H1 (cell line): ENCODE data around the gene CRYGS. TPM values are rescaled to one million over a fixed set of nuclear protein-coding genes. Genes with fewer than 3 reads are reported as not detected.

Experiments used
- CTCF ChIA-PET: fragments of 300-600 bp; sonication (Branson Sonifier 250); formaldehyde crosslinking; loops from one replicate; lab custom pipeline; 2021; ENCODE audit not compliant: partially characterized antibody; lab: Charles Lee
- POLR2A ChIA-PET: fragments of 300-600 bp; sonication (Branson Sonifier 250); formaldehyde crosslinking; loops from one replicate; lab custom pipeline; 2021; ENCODE audit warnings: inconsistent platforms; ENCODE audit not compliant: partially characterized antibody; lab: Charles Lee
- DNase-seq, 2 experiments: peaks; one replicate each; pipeline versions ENCODE4 v3.0.0 to v3.0.0-alpha.2; 2010 to 2022; ENCODE audit warnings: low spot score in 2 of 2, low read depth in 1 of 2, mixed read lengths in 1 of 2
- FAIRE-seq: peaks from 2 replicates; lab custom pipeline; 2011; peaks lifted over from hg19 to GRCh38; lab: Jason Lieb, UNC
- H2AFZ ChIP-seq: 2 replicates; pipeline ENCODE4 v1.8.1; 2012; ENCODE audit warnings: low read length, inconsistent platforms
- H2AK5ac ChIP-seq: 2 replicates; pipeline ENCODE4 v1.6.1; 2013; ENCODE audit warnings: low read depth, low read length
- H2BK120ac ChIP-seq: replicated peaks from 2 replicates; pipeline ENCODE3; 2013; ENCODE audit warnings: low read depth, low read length, inconsistent platforms
- H2BK12ac ChIP-seq: 2 replicates; pipeline ENCODE4 v1.6.1; 2013; ENCODE audit warnings: low read depth, low read length
- H2BK15ac ChIP-seq: 2 replicates; pipeline ENCODE4 v1.6.1; 2013; ENCODE audit warnings: low read length
- H2BK20ac ChIP-seq: 2 replicates; pipeline ENCODE4 v1.6.1; 2013; ENCODE audit warnings: low read length
- H2BK5ac ChIP-seq: 2 replicates; pipeline ENCODE4 v1.6.1; 2013; ENCODE audit warnings: low read depth, low read length
- H3K14ac ChIP-seq: 2 replicates; pipeline ENCODE4 v1.6.1; 2013; ENCODE audit warnings: inconsistent platforms; ENCODE audit not compliant: insufficient read length
- H3K18ac ChIP-seq: 2 replicates; pipeline ENCODE4 v1.6.1; 2013; ENCODE audit warnings: low read length; ENCODE audit errors: extremely low read depth
- H3K23ac ChIP-seq: 2 replicates; pipeline ENCODE4 v1.6.1; 2013; ENCODE audit warnings: inconsistent platforms; ENCODE audit not compliant: insufficient read length
- H3K23me2 ChIP-seq: 2 replicates; pipeline ENCODE4 v1.6.1; 2013; ENCODE audit warnings: low read depth, low read length
- H3K27ac ChIP-seq: 2 replicates; pipeline ENCODE4 v1.6.1; 2011; ENCODE audit warnings: low read depth, low read length, inconsistent platforms
- H3K27me3 ChIP-seq, 4 experiments: replicated peaks in 1 of 4; 1 replicate in 1 of 4; 2 replicates in 3 of 4; pipeline versions ENCODE4 v1.6.1 to v1.8.1; 2011 to 2013; ENCODE audit warnings: low read length in 3 of 4, mild to moderate bottlenecking in 3 of 4, inconsistent platforms in 2 of 4, mixed read lengths in 2 of 4, moderate library complexity in 1 of 4; ENCODE audit not compliant: control insufficient read depth in 3 of 4, insufficient read depth in 3 of 4; ENCODE audit errors: extremely low read depth in 1 of 4
- H3K36me3 ChIP-seq, 4 experiments: 2 replicates each; pipeline versions ENCODE4 v1.6.1 to v1.8.1; 2011 to 2013; ENCODE audit warnings: mild to moderate bottlenecking in 4 of 4, low read length in 3 of 4, moderate library complexity in 2 of 4, control low read depth in 1 of 4, inconsistent platforms in 1 of 4; ENCODE audit not compliant: insufficient read depth in 4 of 4, control insufficient read depth in 2 of 4
- H3K4ac ChIP-seq: replicated peaks from 2 replicates; pipeline ENCODE3; 2013; ENCODE audit warnings: low read length, low read depth, mixed read lengths, inconsistent platforms; ENCODE audit not compliant: insufficient read length
- H3K4me1 ChIP-seq, 4 experiments: replicated peaks in 1 of 4; 1 replicate in 1 of 4; 2 replicates in 3 of 4; pipeline versions ENCODE4 v1.6.1 to v1.8.1; 2011 to 2013; ENCODE audit warnings: low read length in 3 of 4, inconsistent platforms in 2 of 4, mixed read lengths in 1 of 4; ENCODE audit not compliant: insufficient read depth in 4 of 4, control insufficient read depth in 3 of 4
- H3K4me2 ChIP-seq, 2 experiments: 2 replicates each; pipeline versions ENCODE4 v1.6.1 to v1.8.1; 2011 to 2013; ENCODE audit warnings: low read depth in 2 of 2, low read length in 2 of 2, control low read depth in 1 of 2, inconsistent platforms in 1 of 2, mild to moderate bottlenecking in 1 of 2; ENCODE audit not compliant: insufficient read depth in 1 of 2
- H3K4me3 ChIP-seq, 4 experiments: fragments of 200-600, 300-600 bp in 1 of 4; sonication (generic), shearing (Covaris generic), sonication (Bioruptor Twin) in 1 of 4; 2 replicates each; pipeline versions ENCODE4 v1.5.1 to v1.8.1; 2011 to 2016; ENCODE audit warnings: low read length in 4 of 4, low read depth in 3 of 4, control low read depth in 2 of 4, inconsistent platforms in 2 of 4, mild to moderate bottlenecking in 2 of 4, mixed read lengths in 1 of 4, moderate library complexity in 1 of 4; ENCODE audit not compliant: insufficient read depth in 2 of 4; ENCODE audit errors: extremely low read depth in 1 of 4
- H3K56ac ChIP-seq: replicated peaks from 2 replicates; pipeline ENCODE3; 2013; ENCODE audit warnings: low read depth, mild to moderate bottlenecking, mixed read lengths, low read length, inconsistent platforms; ENCODE audit not compliant: insufficient read length
- H3K79me1 ChIP-seq: 2 replicates; pipeline ENCODE4 v1.6.1; 2013; ENCODE audit warnings: low read depth, low read length, control low read depth
- H3K79me2 ChIP-seq, 2 experiments: 2 replicates each; pipeline versions ENCODE4 v1.6.1 to v1.8.1; 2012 to 2013; ENCODE audit warnings: low read length in 2 of 2, mild to moderate bottlenecking in 2 of 2, inconsistent platforms in 1 of 2; ENCODE audit not compliant: insufficient read depth in 2 of 2, control insufficient read depth in 1 of 2
- H3K9ac ChIP-seq, 4 experiments: replicated peaks in 1 of 4; 1 replicate in 1 of 4; 2 replicates in 3 of 4; pipeline versions ENCODE4 v1.6.1 to v1.8.1; 2011 to 2013; ENCODE audit warnings: low read depth in 3 of 4, low read length in 3 of 4, control low read depth in 2 of 4, mild to moderate bottlenecking in 2 of 4, moderate library complexity in 2 of 4, inconsistent platforms in 1 of 4; ENCODE audit errors: extremely low read depth in 1 of 4
- H3K9me3 ChIP-seq, 2 experiments: 2 replicates each; pipeline versions ENCODE4 v1.6.1 to v1.8.1; 2012 to 2013; ENCODE audit warnings: mild to moderate bottlenecking in 2 of 2, moderate library complexity in 2 of 2, control low read depth in 1 of 2, inconsistent platforms in 1 of 2, low read depth in 1 of 2, low read length in 1 of 2, mixed read lengths in 1 of 2; ENCODE audit not compliant: insufficient read depth in 2 of 2
- H4K20me1 ChIP-seq, 2 experiments: replicated peaks in 1 of 2; 2 replicates each; pipeline versions ENCODE3 to v1.8.1; 2011 to 2013; ENCODE audit warnings: inconsistent platforms in 2 of 2, low read length in 2 of 2, mild to moderate bottlenecking in 1 of 2; ENCODE audit not compliant: insufficient read depth in 2 of 2, control insufficient read depth in 1 of 2
- H4K5ac ChIP-seq: 2 replicates; pipeline ENCODE4 v1.6.1; 2013; ENCODE audit warnings: low read length, low read depth, mixed read lengths, inconsistent platforms; ENCODE audit not compliant: insufficient read length
- H4K8ac ChIP-seq: 2 replicates; pipeline ENCODE4 v1.8.0; 2013; ENCODE audit warnings: mild to moderate bottlenecking, moderate library complexity, low read length, inconsistent platforms; ENCODE audit not compliant: insufficient read depth; ENCODE audit errors: extremely low read depth
- H4K91ac ChIP-seq: replicated peaks from 2 replicates; pipeline ENCODE3; 2013; ENCODE audit warnings: low read length, mixed read lengths, inconsistent platforms; ENCODE audit not compliant: insufficient read length
- CBX8 ChIP-seq: fragments of 300-800, 300-1000 bp; sonication (generic); IDR thresholded peaks from 2 replicates; pipeline ENCODE4 v1.7.1; 2016; ENCODE audit warnings: low read depth, low read length, borderline replicate concordance
- GTF2F1 ChIP-seq: IDR thresholded peaks from 2 replicates; pipeline ENCODE4 v1.6.1; 2012; ENCODE audit warnings: low read depth, low read length, improper control_type of control experiment, borderline replicate concordance
- JUND ChIP-seq: IDR thresholded peaks from 2 replicates; pipeline ENCODE4 v1.6.1; 2011; ENCODE audit warnings: mild to moderate bottlenecking, improper control_type of control experiment, low read length
- KDM5A ChIP-seq: fragments of 200-600 bp; IDR thresholded peaks from 2 replicates; pipeline ENCODE4 v1.7.1; 2012; ENCODE audit warnings: mild to moderate bottlenecking, low read length, inconsistent platforms, mixed read lengths
- NRF1 ChIP-seq: IDR thresholded peaks from 2 replicates; pipeline ENCODE4 v1.6.1; 2011; ENCODE audit warnings: mild to moderate bottlenecking, low read depth, low read length, improper control_type of control experiment
- RBBP5 ChIP-seq: IDR thresholded peaks from 2 replicates; pipeline ENCODE4 v1.7.1; 2012; ENCODE audit warnings: low read depth, mild to moderate bottlenecking, inconsistent platforms, low read length, moderate library complexity, borderline replicate concordance
- WGBS, 2 experiments: shearing (Covaris generic) in 1 of 2; methylation state at CpG; one replicate each; pipeline versions ENCODE4 v1.1.6 to v1.1.7; 2013 to 2015; ENCODE audit warnings: low lambda C conversion rate in 2 of 2, mixed read lengths in 2 of 2, inconsistent platforms in 1 of 2, low coverage in 1 of 2, missing lambda C conversion rate in 1 of 2; ENCODE audit not compliant: insufficient replicate concordance in 2 of 2, insufficient coverage in 1 of 2, insufficient read length in 1 of 2; ENCODE audit errors: extremely low coverage in 1 of 2, missing lambda C conversion rate in 1 of 2; 5-methylcytosine and 5-hydroxymethylcytosine counted together
- polyA plus RNA-seq, 7 experiments: library from polyadenylated mRNA; depleted of rRNA in 3 of 7; stranded (reverse) in 5 of 7; unstranded in 2 of 7; fragments of >200 nt in 5 of 7; fragments of 200-250 nt in 2 of 7; gene quantifications; 1 replicate in 5 of 7; 2 replicates in 1 of 7; 4 replicates in 1 of 7; pipeline versions ENCODE4 v1.2.1 to v1.2.3, GENCODE V29; 2011 to 2013; ENCODE audit warnings: missing spikeins in 2 of 7, mixed read lengths in 2 of 7
- total RNA-seq: library from RNA; stranded (reverse); fragmentation: NEBNext Ultra II Directional; extraction: Animal tissue kit (Norgen Biotek cat#: 25700); gene quantifications from 2 replicates; pipeline ENCODE4 v1.2.1, GENCODE V29; 2021
- TF ChIP-seq, protein P1 (sequence below): IDR thresholded peaks from 2 replicates; pipeline ENCODE4 v1.6.1; 2012; ENCODE audit warnings: inconsistent platforms

The CRYGS gene
- total and polyA plus RNA-seq, 2 of the 8 experiments (the other 6 are each of a cell fraction or from before 2014, with no cell fraction given): 1.5 to 1.8 TPM

DNA sequence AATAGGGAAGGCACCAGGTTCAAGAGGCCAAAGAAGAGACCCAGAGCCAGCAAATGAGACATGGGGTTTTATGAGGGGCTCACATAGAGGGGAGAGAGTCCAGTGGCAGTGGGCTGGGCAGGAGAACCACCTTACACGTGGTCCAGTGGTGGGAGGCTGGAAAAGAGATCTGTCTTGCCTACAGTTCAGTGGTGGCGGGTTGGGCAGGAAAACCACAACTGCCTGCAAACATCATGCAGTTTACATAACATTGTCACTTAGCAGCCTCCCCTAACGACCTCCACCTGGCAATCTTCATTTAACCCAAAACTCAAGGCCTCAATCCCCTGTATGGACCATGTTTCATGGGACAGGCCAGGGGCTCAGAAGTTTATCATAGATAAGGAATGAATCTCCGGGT is 29.1 kb downstream of the CRYGS start:
- CTCF ChIA-PET: interaction anchor here (2.3 kb wide), 1 partner anchor 25 kb away, joined by 16 read pairs; no protein-coding TSS in a partner anchor
- no peak overlapping the region for H2BK15ac ChIP-seq

More for the DNA sequence above, 29.1 kb downstream of the CRYGS start:
- TF ChIP-seq JUND (no peak), RBBP5 (no peak), KDM5A (no peak), NRF1 (no peak), CBX8 (no peak), GTF2F1 (no peak)
- TF ChIP-seq, protein P1, sequence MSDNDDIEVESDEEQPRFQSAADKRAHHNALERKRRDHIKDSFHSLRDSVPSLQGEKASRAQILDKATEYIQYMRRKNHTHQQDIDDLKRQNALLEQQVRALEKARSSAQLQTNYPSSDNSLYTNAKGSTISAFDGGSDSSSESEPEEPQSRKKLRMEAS: no peak
- H2BK20ac ChIP-seq: no peak overlapping the region
- H3K79me2 ChIP-seq: no peaks in the 10 kb centered on the region
- H3K14ac ChIP-seq: no peak overlapping the region
- no peaks in the 10 kb centered on the region for H3K79me1 ChIP-seq
- peaks cover 0 to 2% (median 0%) of the 10 kb centered on the region in 4 experiments; a peak in 1 of 7 replicates for H3K4me1 ChIP-seq
- WGBS, 2 experiments: 79% methylated on average over 4 of the region's 4 CpGs; no CpG with 5 or more reads in 1 of the 2 experiments
- DNase-seq (no peak), FAIRE-seq (no peak)
- no peak overlapping the region for H3K27ac ChIP-seq
- no peaks in the 10 kb centered on the region for H3K36me3 ChIP-seq
- H3K9me3 ChIP-seq: no peaks in the 10 kb centered on the region
- no peak overlapping the region for H4K8ac ChIP-seq
- no peak overlapping the region for H3K9ac ChIP-seq
- no peak overlapping the region for H2BK12ac ChIP-seq
- H3K4me3 ChIP-seq: no peak overlapping the region
- no peaks in the 10 kb centered on the region for H4K20me1 ChIP-seq
- H3K23me2 ChIP-seq: no peaks in the 10 kb centered on the region
- no peak overlapping the region for H3K56ac ChIP-seq
- H4K5ac ChIP-seq: no peak overlapping the region
- POLR2A ChIA-PET: no interaction called here
- H2AK5ac ChIP-seq: no peak overlapping the region
- H2AFZ ChIP-seq: no peak overlapping the region
- no peak overlapping the region for H3K23ac ChIP-seq
- no peak overlapping the region for H2BK120ac ChIP-seq
- no peaks in the 10 kb centered on the region; a peak in 2 of 7 replicates for H3K27me3 ChIP-seq
- H3K18ac ChIP-seq: no peak overlapping the region
- no peak overlapping the region for H4K91ac ChIP-seq
- H2BK5ac ChIP-seq: no peak overlapping the region
- H3K4ac ChIP-seq: no peak overlapping the region
- H3K4me2 ChIP-seq: no peak overlapping the region
